ENCODE data around the gene SPCS1.

DNA sequence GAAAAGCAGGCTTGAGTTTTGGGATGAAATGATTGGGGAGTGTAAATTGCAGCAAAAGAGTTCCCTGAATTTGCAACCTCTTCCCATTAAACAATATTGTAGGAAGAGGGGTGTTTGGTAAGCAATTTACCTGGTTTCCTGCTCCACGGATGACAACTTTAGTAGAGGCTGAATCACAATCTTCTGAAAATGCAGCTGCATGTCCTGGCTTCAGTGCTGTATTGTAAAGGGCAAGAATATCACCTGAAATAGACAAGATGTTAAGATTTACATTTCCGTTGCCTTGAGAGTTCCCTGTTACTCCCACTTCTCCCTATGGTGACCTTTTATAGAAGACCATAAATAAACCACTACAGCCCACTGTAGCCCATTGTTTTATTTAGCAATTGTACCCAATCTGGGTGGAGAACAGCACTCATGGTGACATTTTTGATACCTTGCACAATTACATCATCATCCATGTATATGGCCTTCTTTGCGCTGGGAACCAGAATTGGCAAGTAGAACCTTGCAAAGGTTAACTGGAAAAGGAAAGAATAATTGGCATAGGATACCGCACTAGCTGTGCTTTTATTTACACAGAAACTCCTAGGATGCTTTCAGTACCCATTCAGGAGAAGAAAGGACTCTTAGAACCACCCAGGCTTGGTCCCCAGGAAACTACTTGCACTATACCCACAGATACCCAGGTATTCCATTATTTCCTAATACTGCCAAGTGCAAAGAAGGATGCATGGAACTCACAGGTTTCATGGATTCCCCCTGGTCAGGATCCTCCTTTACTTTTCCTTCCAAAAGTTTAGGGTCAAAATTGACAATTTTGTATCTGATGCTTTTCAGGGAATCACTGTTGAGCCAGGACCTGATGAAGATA, 9.9 kb upstream of the SPCS1 start:
- TF ChIP-seq, protein P1, sequence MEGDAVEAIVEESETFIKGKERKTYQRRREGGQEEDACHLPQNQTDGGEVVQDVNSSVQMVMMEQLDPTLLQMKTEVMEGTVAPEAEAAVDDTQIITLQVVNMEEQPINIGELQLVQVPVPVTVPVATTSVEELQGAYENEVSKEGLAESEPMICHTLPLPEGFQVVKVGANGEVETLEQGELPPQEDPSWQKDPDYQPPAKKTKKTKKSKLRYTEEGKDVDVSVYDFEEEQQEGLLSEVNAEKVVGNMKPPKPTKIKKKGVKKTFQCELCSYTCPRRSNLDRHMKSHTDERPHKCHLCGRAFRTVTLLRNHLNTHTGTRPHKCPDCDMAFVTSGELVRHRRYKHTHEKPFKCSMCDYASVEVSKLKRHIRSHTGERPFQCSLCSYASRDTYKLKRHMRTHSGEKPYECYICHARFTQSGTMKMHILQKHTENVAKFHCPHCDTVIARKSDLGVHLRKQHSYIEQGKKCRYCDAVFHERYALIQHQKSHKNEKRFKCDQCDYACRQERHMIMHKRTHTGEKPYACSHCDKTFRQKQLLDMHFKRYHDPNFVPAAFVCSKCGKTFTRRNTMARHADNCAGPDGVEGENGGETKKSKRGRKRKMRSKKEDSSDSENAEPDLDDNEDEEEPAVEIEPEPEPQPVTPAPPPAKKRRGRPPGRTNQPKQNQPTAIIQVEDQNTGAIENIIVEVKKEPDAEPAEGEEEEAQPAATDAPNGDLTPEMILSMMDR (IDR thresholded peaks at IDR 0.05): no peak
- TF ChIP-seq POLR2AphosphoS5 (IDR thresholded peaks at IDR 0.05; ENCODE audit: insufficient read depth in 1 of 2, low read depth in 1 of 2): no peak
